Mesenchymal stem cell (in vitro differentiated cells and primary cell): ENCODE results near the gene TDRD7.

Experiments used
- DNase-seq: peaks from one replicate; pipeline ENCODE4 v3.0.0-alpha.2; 2013
- H2AFZ ChIP-seq: one replicate; pipeline ENCODE4 v1.6.1; 2013; ENCODE audit warnings: low read depth, mild to moderate bottlenecking, control low read depth, inconsistent platforms, low read length, moderate library complexity
- H2AK5ac ChIP-seq: 2 replicates; pipeline ENCODE4 v1.6.1; 2013; ENCODE audit warnings: low read length, moderate library complexity, mild to moderate bottlenecking, inconsistent platforms; ENCODE audit not compliant: severe bottlenecking
- H2BK120ac ChIP-seq: one replicate; pipeline ENCODE4 v1.6.1; 2013; ENCODE audit warnings: low read depth, mild to moderate bottlenecking, inconsistent platforms, low read length, moderate library complexity
- H2BK12ac ChIP-seq, 2 experiments: one replicate each; pipeline ENCODE4 v1.6.1; 2013; ENCODE audit warnings: inconsistent platforms in 2 of 2, low read length in 2 of 2, mild to moderate bottlenecking in 2 of 2, moderate library complexity in 2 of 2, control low read depth in 1 of 2
- H2BK15ac ChIP-seq: one replicate; pipeline ENCODE4 v1.6.1; 2013; ENCODE audit warnings: mild to moderate bottlenecking, low read depth, inconsistent platforms; ENCODE audit not compliant: poor library complexity, severe bottlenecking
- H2BK5ac ChIP-seq: 2 replicates; pipeline ENCODE4 v1.6.1; 2013; ENCODE audit warnings: low read depth, mild to moderate bottlenecking, low read length, control low read depth, inconsistent platforms; ENCODE audit not compliant: poor library complexity, severe bottlenecking
- H3K14ac ChIP-seq, 2 experiments: one replicate each; pipeline ENCODE4 v1.6.1; 2013; ENCODE audit warnings: inconsistent platforms in 2 of 2, low read length in 2 of 2, control low read depth in 1 of 2, mild to moderate bottlenecking in 1 of 2, moderate library complexity in 1 of 2
- H3K18ac ChIP-seq, 2 experiments: one replicate each; pipeline ENCODE4 v1.6.1; 2013; ENCODE audit warnings: inconsistent platforms in 2 of 2, low read length in 2 of 2, control low read depth in 1 of 2, low read depth in 1 of 2, mild to moderate bottlenecking in 1 of 2
- H3K23ac ChIP-seq, 2 experiments: one replicate each; pipeline ENCODE4 v1.6.1; 2013; ENCODE audit warnings: inconsistent platforms in 2 of 2, low read length in 2 of 2, mild to moderate bottlenecking in 2 of 2, moderate library complexity in 2 of 2, control low read depth in 1 of 2
- H3K27ac ChIP-seq: 2 replicates; pipeline ENCODE4 v1.5.1; 2013; ENCODE audit warnings: mild to moderate bottlenecking, moderate library complexity, low read length, control low read depth, inconsistent platforms; ENCODE audit not compliant: poor library complexity, severe bottlenecking
- H3K27me3 ChIP-seq, 2 experiments: 2 replicates each; pipeline versions ENCODE4 v1.6.1 to v1.7.0; 2013; ENCODE audit warnings: low read length in 2 of 2, mild to moderate bottlenecking in 2 of 2, moderate library complexity in 2 of 2, control low read depth in 1 of 2, inconsistent platforms in 1 of 2; ENCODE audit not compliant: control insufficient read depth in 1 of 2, insufficient read depth in 1 of 2
- H3K36me3 ChIP-seq, 2 experiments: 2 replicates each; pipeline versions ENCODE4 v1.6.1 to v1.7.0; 2013; ENCODE audit warnings: low read length in 2 of 2, control low read depth in 1 of 2, inconsistent platforms in 1 of 2, low read depth in 1 of 2, mild to moderate bottlenecking in 1 of 2; ENCODE audit not compliant: insufficient read depth in 2 of 2, control insufficient read depth in 1 of 2
- H3K4ac ChIP-seq, 2 experiments: one replicate each; pipeline ENCODE4 v1.6.1; 2013; ENCODE audit warnings: inconsistent platforms in 2 of 2, low read length in 2 of 2, mild to moderate bottlenecking in 2 of 2, moderate library complexity in 2 of 2, control low read depth in 1 of 2, low read depth in 1 of 2
- H3K4me1 ChIP-seq: 2 replicates; pipeline ENCODE4 v1.6.1; 2013; ENCODE audit warnings: low read depth, low read length, control low read depth; ENCODE audit not compliant: control insufficient read depth, insufficient read depth
- H3K4me2 ChIP-seq: 2 replicates; pipeline ENCODE4 v1.6.1; 2013; ENCODE audit warnings: low read length, mild to moderate bottlenecking, inconsistent platforms; ENCODE audit not compliant: poor library complexity, severe bottlenecking
- H3K4me3 ChIP-seq, 2 experiments: 2 replicates each; pipeline versions ENCODE4 v1.5.1 to v1.7.0; 2013; ENCODE audit warnings: low read length in 2 of 2, mild to moderate bottlenecking in 2 of 2, control low read depth in 1 of 2, low read depth in 1 of 2; ENCODE audit not compliant: insufficient read depth in 1 of 2
- H3K79me1 ChIP-seq: replicated peaks from 2 replicates; pipeline ENCODE4 v1.6.1; 2013; ENCODE audit warnings: mild to moderate bottlenecking, control low read depth, low read length, inconsistent platforms; ENCODE audit not compliant: poor library complexity, severe bottlenecking
- H3K9ac ChIP-seq: 2 replicates; pipeline ENCODE4 v1.7.0; 2013; ENCODE audit warnings: mild to moderate bottlenecking, low read length, moderate library complexity
- H3K9me3 ChIP-seq: 2 replicates; pipeline ENCODE4 v1.7.0; 2013; ENCODE audit warnings: mild to moderate bottlenecking, low read length; ENCODE audit not compliant: control insufficient read depth
- H4K8ac ChIP-seq: one replicate; pipeline ENCODE4 v1.6.1; 2013; ENCODE audit warnings: inconsistent platforms, mild to moderate bottlenecking, low read length, moderate library complexity
- H4K91ac ChIP-seq: one replicate; pipeline ENCODE4 v1.6.1; 2013; ENCODE audit warnings: mild to moderate bottlenecking, low read length, inconsistent platforms
- WGBS: methylation state at CpG from one replicate; pipeline ENCODE4 v1.1.7; 2013; ENCODE audit warnings: mixed read lengths; 5-methylcytosine and 5-hydroxymethylcytosine counted together

TDRD7 gene

DNA sequence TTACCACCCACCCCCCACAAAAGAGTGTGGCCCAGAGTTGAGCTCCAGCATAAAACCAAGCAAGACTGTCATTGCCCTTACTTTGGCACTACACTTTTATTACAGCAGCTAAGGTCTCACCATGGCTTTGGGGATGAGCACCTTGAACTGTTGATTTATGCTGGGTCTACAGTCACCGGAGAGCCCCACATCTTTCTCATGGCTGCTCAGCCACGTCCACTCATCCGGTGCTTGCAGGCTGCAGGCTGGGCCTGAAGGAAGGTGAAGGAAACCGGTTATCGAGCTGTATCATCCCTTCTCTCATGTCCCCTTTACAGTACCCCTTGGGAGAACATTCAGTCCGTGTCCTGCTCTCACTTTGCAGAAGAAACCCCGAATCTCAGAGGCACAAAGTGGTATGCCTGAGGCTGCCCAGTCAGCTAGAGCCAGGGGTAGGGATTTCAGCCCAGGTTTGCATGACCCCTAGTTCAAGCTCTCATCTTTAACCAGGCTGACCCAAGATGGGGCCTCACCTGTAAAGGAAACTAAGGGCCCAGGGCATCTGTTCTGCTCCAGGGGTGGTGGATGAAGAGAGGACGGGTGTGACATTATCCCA lies 101.2 kb downstream of the TDRD7 start:
- Histone ChIP-seq H3K4me3 (no peak overlapping the region), H3K27ac (no peak overlapping the region), H2BK15ac (no peak overlapping the region), H3K9ac (no peak overlapping the region), H2BK5ac (no peak overlapping the region), H2BK12ac (no peak overlapping the region), H3K23ac (no peak overlapping the region), H4K91ac (no peak overlapping the region), H3K4me2 (no peak overlapping the region), H3K4me1 (peaks cover 7% of the 10 kb centered on the region), H3K18ac (no peak overlapping the region), H4K8ac (no peak overlapping the region), H3K79me1 (no peaks in the 10 kb centered on the region), H3K14ac (no peak overlapping the region), H3K36me3 (no peaks in the 10 kb centered on the region), H2AFZ (no peak overlapping the region), H2BK120ac (no peak overlapping the region), H3K9me3 (no peaks in the 10 kb centered on the region), H2AK5ac (no peak overlapping the region), H3K4ac (no peak overlapping the region), H3K27me3 (peaks cover 4 to 11% of the 10 kb centered on the region in 2 experiments)
- DNase-seq = no peak
- 87% methylated on average over 8 of the region's 8 CpGs for WGBS

GRCh38 chr9:97514531-97514930 lies 102.6 kb downstream of the TDRD7 start:
- Histone ChIP-seq H3K79me1 (no peaks in the 10 kb centered on the region), H2AK5ac (no peak overlapping the region), H3K14ac (no peak overlapping the region), H4K8ac (no peak overlapping the region), H3K23ac (no peak overlapping the region), H3K9ac (no peak overlapping the region), H2AFZ (no peak overlapping the region), H3K4ac (no peak overlapping the region), H2BK5ac (no peak overlapping the region), H3K4me1 (peaks cover 9% of the 10 kb centered on the region), H2BK15ac (no peak overlapping the region), H3K36me3 (no peaks in the 10 kb centered on the region), H3K4me2 (no peak overlapping the region), H3K4me3 (no peak overlapping the region), H4K91ac (no peak overlapping the region), H3K27ac (no peak overlapping the region), H2BK12ac (no peak overlapping the region), H3K18ac (no peak overlapping the region), H2BK120ac (no peak overlapping the region), H3K9me3 (no peaks in the 10 kb centered on the region), H3K27me3 (peaks cover 4 to 11% of the 10 kb centered on the region in 2 experiments)
- DNase-seq = no peak
- 92% methylated on average over 9 of the region's 9 CpGs for WGBS

DNA sequence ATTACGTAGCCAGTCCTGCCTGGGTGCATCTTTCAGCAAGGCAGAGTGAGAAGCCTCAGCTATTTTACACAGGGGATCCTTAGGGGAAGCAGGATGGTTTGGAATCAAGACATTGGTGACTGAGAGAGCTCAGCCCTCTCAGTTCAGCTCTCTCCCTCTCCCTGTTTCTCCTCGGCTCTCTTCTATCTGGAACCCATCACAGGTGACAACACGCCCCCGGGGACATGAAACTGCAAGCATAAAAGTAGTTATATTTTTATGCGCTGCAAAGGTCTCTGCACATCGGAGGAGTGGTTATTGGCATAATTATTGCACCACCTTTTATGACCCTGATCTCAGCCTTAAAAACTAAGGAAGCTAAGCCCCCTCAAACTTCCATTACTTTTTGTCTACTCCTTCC lies 103.8 kb downstream of the TDRD7 start:
- Histone ChIP-seq H3K36me3 (no peaks in the 10 kb centered on the region), H3K9me3 (no peaks in the 10 kb centered on the region), H3K4ac (no peak overlapping the region), H4K8ac (no peak overlapping the region), H3K4me2 (no peak overlapping the region), H3K14ac (no peak overlapping the region), H3K9ac (no peak overlapping the region), H3K23ac (no peak overlapping the region), H2BK5ac (no peak overlapping the region), H4K91ac (no peak overlapping the region), H3K79me1 (no peaks in the 10 kb centered on the region), H2AFZ (no peak overlapping the region), H2BK15ac (no peak overlapping the region), H3K27me3 (peaks cover 4 to 11% of the 10 kb centered on the region in 2 experiments), H2AK5ac (no peak overlapping the region), H3K4me1 (peaks cover 9% of the 10 kb centered on the region), H2BK120ac (no peak overlapping the region), H3K4me3 (no peak overlapping the region), H2BK12ac (no peak overlapping the region), H3K18ac (no peak overlapping the region), H3K27ac (no peak overlapping the region)
- 81% methylated on average over 6 of the region's 6 CpGs for WGBS
- no peak for DNase-seq

DNA sequence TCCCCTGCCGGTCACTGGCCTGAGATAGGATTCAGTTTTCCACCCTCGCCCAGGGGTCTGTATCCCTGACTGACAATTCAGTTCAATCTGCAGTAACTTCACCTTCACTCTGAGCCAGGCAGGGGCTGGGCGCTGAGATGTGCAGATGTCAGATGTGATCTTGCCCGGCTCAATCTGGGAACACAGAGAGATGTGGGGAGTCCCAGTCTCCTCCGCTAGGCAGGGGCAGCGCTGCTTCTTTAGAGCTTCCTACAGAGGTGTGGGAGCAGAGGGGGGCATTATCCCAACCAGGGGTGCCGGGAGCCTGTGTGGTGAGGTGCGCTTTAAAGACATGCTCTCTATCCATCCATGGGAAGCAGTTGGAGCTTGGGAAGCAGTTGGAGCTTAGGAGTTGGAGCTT lies 104.2 kb downstream of the TDRD7 start:
- Histone ChIP-seq H3K9me3 (no peaks in the 10 kb centered on the region), H3K27me3 (peaks cover 4 to 11% of the 10 kb centered on the region in 2 experiments), H3K14ac (no peak overlapping the region), H2BK12ac (no peak overlapping the region), H3K4ac (no peak overlapping the region), H3K9ac (no peak overlapping the region), H3K23ac (no peak overlapping the region), H2BK5ac (no peak overlapping the region), H3K79me1 (no peaks in the 10 kb centered on the region), H2AFZ (no peak overlapping the region), H2BK120ac (no peak overlapping the region), H4K91ac (no peak overlapping the region), H3K4me2 (no peak overlapping the region), H3K27ac (no peak overlapping the region), H3K4me3 (no peak overlapping the region), H3K18ac (no peak overlapping the region), H3K36me3 (no peaks in the 10 kb centered on the region), H4K8ac (no peak overlapping the region), H2BK15ac (no peak overlapping the region), H3K4me1 (peaks cover 6% of the 10 kb centered on the region), H2AK5ac (no peak overlapping the region)
- 88% methylated on average over 8 of the region's 8 CpGs for WGBS
- no peak for DNase-seq
